ENCODE measurements around the gene CHD6. TPM values are rescaled to one million over a fixed set of nuclear protein-coding genes. Genes with fewer than 3 reads are reported as not detected.

The CHD6 gene
- total RNA-seq, 1 experiment from 2014 or later, result 27.2 TPM

DNA sequence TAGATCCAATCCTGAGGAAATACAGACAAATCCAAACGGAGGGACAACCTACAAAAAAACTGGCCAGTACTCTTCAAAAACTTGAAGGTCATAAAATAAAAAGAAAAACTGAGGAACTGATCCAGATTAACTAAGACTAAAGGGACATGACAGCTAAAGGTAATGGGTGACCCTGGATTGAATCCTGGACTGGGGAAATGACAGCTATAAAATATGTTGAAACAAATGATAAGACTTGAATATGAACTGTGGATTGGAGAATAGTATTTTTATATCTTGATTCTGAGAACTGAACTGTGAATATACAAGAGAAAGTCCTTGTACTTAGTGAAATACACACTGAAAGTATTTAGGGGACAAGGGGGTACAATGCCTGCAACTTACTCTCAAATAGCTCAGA lies 154.6 kb downstream of the CHD6 start:
- no peaks in the 10 kb centered on the region for H3K4me1 Mint-ChIP-seq (ENCODE audit: insufficient read depth, unreplicated experiment)
- H3K9me3 Mint-ChIP-seq (ENCODE audit: unreplicated experiment), result no peaks in the 10 kb centered on the region
- H3K27ac Mint-ChIP-seq (ENCODE audit: low read depth, unreplicated experiment), result no peak overlapping the region
- intact Hi-C loops (cut with micrococcal nuclease), result no loop called here
- no peak for DNase-seq (ENCODE audit: unreplicated experiment)
- ChIA-PET POLR2A (no interaction called here), CTCF (interaction anchor here (0.6 kb wide), 1 partner anchor 271 kb away, joined by 3 read pairs; no protein-coding TSS in a partner anchor)
- no peak overlapping the region for H3K4me3 Mint-ChIP-seq (ENCODE audit: unreplicated experiment)
- peaks cover 53% of the 10 kb centered on the region for H3K36me3 Mint-ChIP-seq (ENCODE audit: insufficient read depth, unreplicated experiment)
- TF ChIP-seq, protein P1, sequence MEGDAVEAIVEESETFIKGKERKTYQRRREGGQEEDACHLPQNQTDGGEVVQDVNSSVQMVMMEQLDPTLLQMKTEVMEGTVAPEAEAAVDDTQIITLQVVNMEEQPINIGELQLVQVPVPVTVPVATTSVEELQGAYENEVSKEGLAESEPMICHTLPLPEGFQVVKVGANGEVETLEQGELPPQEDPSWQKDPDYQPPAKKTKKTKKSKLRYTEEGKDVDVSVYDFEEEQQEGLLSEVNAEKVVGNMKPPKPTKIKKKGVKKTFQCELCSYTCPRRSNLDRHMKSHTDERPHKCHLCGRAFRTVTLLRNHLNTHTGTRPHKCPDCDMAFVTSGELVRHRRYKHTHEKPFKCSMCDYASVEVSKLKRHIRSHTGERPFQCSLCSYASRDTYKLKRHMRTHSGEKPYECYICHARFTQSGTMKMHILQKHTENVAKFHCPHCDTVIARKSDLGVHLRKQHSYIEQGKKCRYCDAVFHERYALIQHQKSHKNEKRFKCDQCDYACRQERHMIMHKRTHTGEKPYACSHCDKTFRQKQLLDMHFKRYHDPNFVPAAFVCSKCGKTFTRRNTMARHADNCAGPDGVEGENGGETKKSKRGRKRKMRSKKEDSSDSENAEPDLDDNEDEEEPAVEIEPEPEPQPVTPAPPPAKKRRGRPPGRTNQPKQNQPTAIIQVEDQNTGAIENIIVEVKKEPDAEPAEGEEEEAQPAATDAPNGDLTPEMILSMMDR (IDR thresholded peaks at IDR 0.05; ENCODE audit: unreplicated experiment), result no peak
- H3K27me3 Mint-ChIP-seq (ENCODE audit: insufficient read depth, unreplicated experiment), result no peaks in the 10 kb centered on the region
- BruUV-seq (replicated peaks), result no TSS peak

DNA sequence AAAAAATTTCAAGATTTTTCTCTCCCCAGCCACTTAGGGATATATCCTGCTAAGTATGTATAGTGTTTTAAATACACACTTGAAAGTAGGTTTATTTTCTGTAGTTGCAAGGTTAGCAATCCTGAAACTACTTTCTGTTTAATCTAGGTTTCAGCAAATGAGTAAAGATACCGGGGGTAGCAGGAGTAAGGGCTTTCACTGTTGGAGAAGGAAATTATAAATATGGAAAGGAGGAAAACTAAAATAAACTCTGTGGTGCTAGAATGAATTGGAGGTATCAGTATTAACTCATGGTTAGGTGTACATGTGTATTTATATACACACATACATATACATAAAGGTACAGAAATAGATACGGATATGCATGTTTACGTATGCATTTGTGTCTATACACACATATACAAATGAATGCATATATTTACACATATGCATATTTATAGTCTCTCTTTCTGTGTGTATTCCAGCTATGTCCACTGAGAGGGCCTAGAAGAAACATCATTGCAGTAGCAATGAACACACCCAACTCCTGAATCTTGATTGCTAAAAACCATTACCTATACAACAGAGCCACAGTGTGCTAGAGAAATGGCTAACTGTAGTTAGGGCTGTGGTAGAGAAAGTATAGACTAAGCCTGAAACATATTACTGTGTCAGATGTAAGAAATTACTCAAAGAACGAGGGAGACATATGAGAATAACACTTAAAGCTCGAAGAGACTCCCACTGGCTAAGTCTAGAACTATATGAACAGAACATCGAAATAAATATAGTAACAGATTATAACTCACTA lies 155.6 kb downstream of the CHD6 start:
- H3K27me3 Mint-ChIP-seq (ENCODE audit: insufficient read depth, unreplicated experiment), result no peaks in the 10 kb centered on the region
- H3K27ac Mint-ChIP-seq (ENCODE audit: low read depth, unreplicated experiment), result no peak overlapping the region
- intact Hi-C loops (cut with micrococcal nuclease), result no loop called here
- CTCF ChIA-PET, result no interaction called here
- BruUV-seq (replicated peaks), result no TSS peak
- H3K4me3 Mint-ChIP-seq (ENCODE audit: unreplicated experiment), result no peak overlapping the region
- H3K36me3 Mint-ChIP-seq (ENCODE audit: insufficient read depth, unreplicated experiment), result peaks cover 44% of the 10 kb centered on the region
- no peaks in the 10 kb centered on the region for H3K9me3 Mint-ChIP-seq (ENCODE audit: unreplicated experiment)
- H3K4me1 Mint-ChIP-seq (ENCODE audit: insufficient read depth, unreplicated experiment), result no peaks in the 10 kb centered on the region
- POLR2A ChIA-PET, result no interaction called here
- TF ChIP-seq, protein P1 (IDR thresholded peaks at IDR 0.05; ENCODE audit: unreplicated experiment), result no peak
- DNase-seq (ENCODE audit: unreplicated experiment), result no peak

DNA sequence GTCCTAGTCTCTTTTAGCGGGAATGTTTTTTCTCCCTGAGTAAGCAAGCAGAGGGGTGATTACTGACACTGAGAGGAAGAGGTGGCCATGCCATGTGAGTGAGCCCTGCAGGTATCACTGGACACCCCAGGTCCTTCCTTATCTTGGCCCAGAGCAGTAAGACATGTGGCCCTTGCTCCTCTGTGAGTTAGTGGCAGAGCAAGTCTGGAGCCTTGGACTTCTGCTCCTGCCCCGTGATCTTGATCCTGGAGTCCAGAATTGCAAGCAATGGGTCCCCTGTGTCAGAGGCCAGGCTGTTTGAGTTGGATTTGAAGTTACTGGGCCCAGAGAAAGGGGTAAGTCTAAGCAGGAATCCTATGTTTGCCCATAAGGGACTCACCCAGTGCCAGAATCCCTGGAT lies 159.4 kb downstream of the CHD6 start:
- Mint-ChIP-seq H3K4me1 (ENCODE audit: insufficient read depth, unreplicated experiment) (no peaks in the 10 kb centered on the region), H3K36me3 (ENCODE audit: insufficient read depth, unreplicated experiment) (peaks cover 53% of the 10 kb centered on the region), H3K27ac (ENCODE audit: low read depth, unreplicated experiment) (no peak overlapping the region), H3K9me3 (ENCODE audit: unreplicated experiment) (no peaks in the 10 kb centered on the region), H3K4me3 (ENCODE audit: unreplicated experiment) (no peak overlapping the region), H3K27me3 (ENCODE audit: insufficient read depth, unreplicated experiment) (no peaks in the 10 kb centered on the region)
- no peak for DNase-seq (ENCODE audit: unreplicated experiment)
- POLR2A ChIA-PET, result no interaction called here
- TF ChIP-seq, protein P1 (IDR thresholded peaks at IDR 0.05; ENCODE audit: unreplicated experiment), result no peak
- intact Hi-C loops (cut with micrococcal nuclease), result no loop called here
- no TSS peak for BruUV-seq (replicated peaks)
- CTCF ChIA-PET, result interaction anchor here (0.6 kb wide), 1 partner anchor 64 kb away, joined by 3 read pairs; no protein-coding TSS in a partner anchor

DNA sequence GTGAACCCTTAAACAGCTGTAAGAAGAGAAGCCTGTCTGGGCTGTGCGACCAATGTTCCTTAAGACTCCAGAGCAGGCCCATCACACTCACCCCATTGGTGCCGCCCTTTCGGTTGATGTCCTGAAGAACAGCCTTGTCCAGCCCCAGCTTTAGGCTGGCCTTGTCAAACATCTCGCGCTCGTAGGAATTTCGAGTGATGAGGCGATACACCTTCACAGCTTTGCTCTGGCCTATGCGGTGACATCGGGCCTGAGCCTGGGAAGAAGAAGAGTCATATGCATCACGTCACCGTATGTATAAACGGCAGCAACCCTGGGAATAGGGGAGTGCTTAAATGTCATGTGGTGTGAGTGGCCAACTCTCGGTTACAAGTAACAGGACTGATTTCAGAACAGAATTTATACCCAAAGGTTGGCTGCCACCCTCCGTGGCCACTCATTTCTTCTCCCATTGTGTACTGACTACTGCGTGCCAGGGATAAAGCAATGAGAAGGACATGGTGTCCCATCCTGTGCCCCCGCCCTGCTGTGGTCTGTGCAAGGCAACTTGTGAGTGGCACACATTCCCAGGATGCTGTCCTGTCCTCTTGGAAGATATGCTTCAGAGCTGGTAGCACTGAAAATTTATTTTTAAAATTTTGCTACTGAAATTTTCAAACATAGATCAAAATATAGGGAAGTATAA lies 160.9 kb downstream of the CHD6 start:
- H3K27ac Mint-ChIP-seq (ENCODE audit: low read depth, unreplicated experiment), result no peak overlapping the region
- no peaks in the 10 kb centered on the region for H3K4me1 Mint-ChIP-seq (ENCODE audit: insufficient read depth, unreplicated experiment)
- no peaks in the 10 kb centered on the region for H3K9me3 Mint-ChIP-seq (ENCODE audit: unreplicated experiment)
- ChIA-PET CTCF (interaction anchor here (0.7 to 0.9 kb wide), 2 partner anchors 27 to 83 kb away, joined by 3 to 5 read pairs; no protein-coding TSS in a partner anchor), POLR2A (interaction anchor here (0.5 to 0.9 kb wide), 2 partner anchors 23 to 429 kb away, joined by 3 read pairs; no protein-coding TSS in a partner anchor)
- no peak overlapping the region for H3K4me3 Mint-ChIP-seq (ENCODE audit: unreplicated experiment)
- no peaks in the 10 kb centered on the region for H3K27me3 Mint-ChIP-seq (ENCODE audit: insufficient read depth, unreplicated experiment)
- intact Hi-C loops (cut with micrococcal nuclease), result no loop called here
- BruUV-seq (replicated peaks), result no TSS peak
- H3K36me3 Mint-ChIP-seq (ENCODE audit: insufficient read depth, unreplicated experiment), result peaks cover 54% of the 10 kb centered on the region
- DNase-seq (ENCODE audit: unreplicated experiment), result no peak
- TF ChIP-seq, protein P1 (IDR thresholded peaks at IDR 0.05; ENCODE audit: unreplicated experiment), result no peak

All from MCF 10A (cell line).